Neural cell (in vitro differentiated cells): Measurements from ENCODE around the gene BRDT.

ENCODE experiments used
- EP300 ChIP-seq: fragments of 450-650 bp; conservative IDR thresholded peaks from 2 replicates; pipeline ENCODE4 v1.6.1; 2014; ENCODE audit warnings: antibody characterized with exemption, mild to moderate bottlenecking, moderate library complexity; ENCODE audit not compliant: poor library complexity, severe bottlenecking
- EZH2 ChIP-seq: fragments of 200-600, 300-800 bp; shearing (Covaris generic), sonication (generic); IDR thresholded peaks from 2 replicates; pipeline ENCODE4 v1.6.1; 2014; ENCODE audit warnings: antibody characterized with exemption, low read length, borderline replicate concordance, mild to moderate bottlenecking; ENCODE audit not compliant: insufficient read depth, poor library complexity, severe bottlenecking
- MXI1 ChIP-seq: fragments of 450-650 bp; conservative IDR thresholded peaks from 2 replicates; pipeline ENCODE4 v1.6.1; 2014; ENCODE audit warnings: antibody characterized with exemption, mild to moderate bottlenecking; ENCODE audit not compliant: poor library complexity, severe bottlenecking
- POLR2AphosphoS5 ChIP-seq: IDR thresholded peaks from 2 replicates; pipeline ENCODE4 v1.6.1; 2012
- RAD21 ChIP-seq: fragments of 450-650 bp; conservative IDR thresholded peaks from 2 replicates; pipeline ENCODE4 v1.6.1; 2014; ENCODE audit warnings: antibody characterized with exemption, mild to moderate bottlenecking, moderate library complexity
- SMC3 ChIP-seq: fragments of 450-650 bp; conservative IDR thresholded peaks from 2 replicates; pipeline ENCODE4 v1.6.1; 2014; ENCODE audit warnings: antibody characterized with exemption, mild to moderate bottlenecking, moderate library complexity; ENCODE audit not compliant: poor library complexity
- TAF1 ChIP-seq: IDR thresholded peaks from 2 replicates; pipeline ENCODE4 v1.6.1; 2012; ENCODE audit warnings: low read depth
- TF ChIP-seq, protein P1 (sequence below): fragments of 450-650 bp; IDR thresholded peaks from 2 replicates; pipeline ENCODE4 v1.5.1; 2014; ENCODE audit warnings: antibody characterized with exemption, mild to moderate bottlenecking, moderate library complexity; ENCODE audit not compliant: poor library complexity, severe bottlenecking
- TF ChIP-seq, protein P2 (sequence below): IDR thresholded peaks from 2 replicates; pipeline ENCODE4 v1.6.1; 2012; ENCODE audit warnings: borderline replicate concordance

DNA sequence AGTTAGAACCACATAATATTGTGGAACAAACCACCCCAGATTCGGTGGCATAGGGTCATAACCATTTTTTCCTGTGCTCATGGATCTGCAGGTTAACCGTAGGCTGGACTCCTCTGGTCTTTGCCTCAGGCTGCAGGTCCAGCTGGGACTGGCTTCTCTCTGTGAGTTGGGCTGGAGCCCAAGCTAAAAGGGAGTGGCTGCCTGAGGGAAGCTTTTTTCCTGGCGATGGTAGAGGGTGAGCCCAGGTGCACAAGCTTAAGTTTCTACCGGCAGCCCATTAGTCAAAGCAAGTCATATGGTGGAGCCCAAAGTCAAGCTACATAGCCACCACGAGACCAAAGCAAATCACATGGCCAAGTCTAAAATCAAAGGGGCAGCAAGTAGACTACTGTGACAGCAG is 94.4 kb downstream of the BRDT start:
- TF ChIP-seq, protein P1, sequence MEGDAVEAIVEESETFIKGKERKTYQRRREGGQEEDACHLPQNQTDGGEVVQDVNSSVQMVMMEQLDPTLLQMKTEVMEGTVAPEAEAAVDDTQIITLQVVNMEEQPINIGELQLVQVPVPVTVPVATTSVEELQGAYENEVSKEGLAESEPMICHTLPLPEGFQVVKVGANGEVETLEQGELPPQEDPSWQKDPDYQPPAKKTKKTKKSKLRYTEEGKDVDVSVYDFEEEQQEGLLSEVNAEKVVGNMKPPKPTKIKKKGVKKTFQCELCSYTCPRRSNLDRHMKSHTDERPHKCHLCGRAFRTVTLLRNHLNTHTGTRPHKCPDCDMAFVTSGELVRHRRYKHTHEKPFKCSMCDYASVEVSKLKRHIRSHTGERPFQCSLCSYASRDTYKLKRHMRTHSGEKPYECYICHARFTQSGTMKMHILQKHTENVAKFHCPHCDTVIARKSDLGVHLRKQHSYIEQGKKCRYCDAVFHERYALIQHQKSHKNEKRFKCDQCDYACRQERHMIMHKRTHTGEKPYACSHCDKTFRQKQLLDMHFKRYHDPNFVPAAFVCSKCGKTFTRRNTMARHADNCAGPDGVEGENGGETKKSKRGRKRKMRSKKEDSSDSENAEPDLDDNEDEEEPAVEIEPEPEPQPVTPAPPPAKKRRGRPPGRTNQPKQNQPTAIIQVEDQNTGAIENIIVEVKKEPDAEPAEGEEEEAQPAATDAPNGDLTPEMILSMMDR, result no peak
- no peak for TF ChIP-seq EP300
- TF ChIP-seq, protein P2, sequence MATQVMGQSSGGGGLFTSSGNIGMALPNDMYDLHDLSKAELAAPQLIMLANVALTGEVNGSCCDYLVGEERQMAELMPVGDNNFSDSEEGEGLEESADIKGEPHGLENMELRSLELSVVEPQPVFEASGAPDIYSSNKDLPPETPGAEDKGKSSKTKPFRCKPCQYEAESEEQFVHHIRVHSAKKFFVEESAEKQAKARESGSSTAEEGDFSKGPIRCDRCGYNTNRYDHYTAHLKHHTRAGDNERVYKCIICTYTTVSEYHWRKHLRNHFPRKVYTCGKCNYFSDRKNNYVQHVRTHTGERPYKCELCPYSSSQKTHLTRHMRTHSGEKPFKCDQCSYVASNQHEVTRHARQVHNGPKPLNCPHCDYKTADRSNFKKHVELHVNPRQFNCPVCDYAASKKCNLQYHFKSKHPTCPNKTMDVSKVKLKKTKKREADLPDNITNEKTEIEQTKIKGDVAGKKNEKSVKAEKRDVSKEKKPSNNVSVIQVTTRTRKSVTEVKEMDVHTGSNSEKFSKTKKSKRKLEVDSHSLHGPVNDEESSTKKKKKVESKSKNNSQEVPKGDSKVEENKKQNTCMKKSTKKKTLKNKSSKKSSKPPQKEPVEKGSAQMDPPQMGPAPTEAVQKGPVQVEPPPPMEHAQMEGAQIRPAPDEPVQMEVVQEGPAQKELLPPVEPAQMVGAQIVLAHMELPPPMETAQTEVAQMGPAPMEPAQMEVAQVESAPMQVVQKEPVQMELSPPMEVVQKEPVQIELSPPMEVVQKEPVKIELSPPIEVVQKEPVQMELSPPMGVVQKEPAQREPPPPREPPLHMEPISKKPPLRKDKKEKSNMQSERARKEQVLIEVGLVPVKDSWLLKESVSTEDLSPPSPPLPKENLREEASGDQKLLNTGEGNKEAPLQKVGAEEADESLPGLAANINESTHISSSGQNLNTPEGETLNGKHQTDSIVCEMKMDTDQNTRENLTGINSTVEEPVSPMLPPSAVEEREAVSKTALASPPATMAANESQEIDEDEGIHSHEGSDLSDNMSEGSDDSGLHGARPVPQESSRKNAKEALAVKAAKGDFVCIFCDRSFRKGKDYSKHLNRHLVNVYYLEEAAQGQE, result no peak
- TF ChIP-seq RAD21, result no peak
- TF ChIP-seq POLR2AphosphoS5, result no peak
- no peak for TF ChIP-seq EZH2
- TF ChIP-seq MXI1, result no peak
- no peak for TF ChIP-seq SMC3
- TF ChIP-seq TAF1, result no peak
